H1 (cell line): ENCODE data around the gene METTL22. TPM values are rescaled to one million over a fixed set of nuclear protein-coding genes. Genes with fewer than 3 reads are reported as not detected.

Source experiments
- BCL11A ChIP-seq, 2 experiments: IDR thresholded peaks; one replicate each; pipeline ENCODE4 v1.6.1; 2011; ENCODE audit warnings: low read depth in 2 of 2, low read length in 2 of 2, mild to moderate bottlenecking in 2 of 2
- CHD7 ChIP-seq: fragments of 300-600 bp; sonication (generic); IDR thresholded peaks from 2 replicates; pipeline ENCODE4 v1.7.1; 2012; ENCODE audit warnings: low read length, moderate library complexity, mild to moderate bottlenecking, inconsistent platforms; ENCODE audit not compliant: insufficient replicate concordance
- E2F6 ChIP-seq: IDR thresholded peaks from 2 replicates; pipeline ENCODE4 v1.6.1; 2012; ENCODE audit warnings: inconsistent platforms
- JUND ChIP-seq: IDR thresholded peaks from 2 replicates; pipeline ENCODE4 v1.6.1; 2011; ENCODE audit warnings: mild to moderate bottlenecking, improper control_type of control experiment, low read length
- polyA plus RNA-seq, 7 experiments: library from polyadenylated mRNA; depleted of rRNA in 3 of 7; stranded (reverse) in 5 of 7; unstranded in 2 of 7; fragments of >200 nt in 5 of 7; fragments of 200-250 nt in 2 of 7; gene quantifications; 1 replicate in 5 of 7; 2 replicates in 1 of 7; 4 replicates in 1 of 7; pipeline versions ENCODE4 v1.2.1 to v1.2.3, GENCODE V29; 2011 to 2013; ENCODE audit warnings: missing spikeins in 2 of 7, mixed read lengths in 2 of 7
- total RNA-seq: library from RNA; stranded (reverse); fragmentation: NEBNext Ultra II Directional; extraction: Animal tissue kit (Norgen Biotek cat#: 25700); gene quantifications from 2 replicates; pipeline ENCODE4 v1.2.1, GENCODE V29; 2021

Gene METTL22
- total and polyA plus RNA-seq, 2 of the 8 experiments (the other 6 are each of a cell fraction or from before 2014, with no cell fraction given), result 56.7 to 85.2 TPM

GRCh38 chr16:8620535-8620934, 963 bp upstream of the METTL22 start (continued):
- no peak for TF ChIP-seq CHD7
- no peak for TF ChIP-seq JUND
- TF ChIP-seq E2F6, result no peak
- TF ChIP-seq BCL11A (IDR thresholded peaks at IDR 0.05; ENCODE audit: low read depth in 2 of 2, low read length in 2 of 2), result no peak
- TF ChIP-seq, all 59 proteins: peak for 0
